HUES6 (cell line): ENCODE results near the gene POLR3GL.
"Not testable (repeated sequence)": the region's sequence is repeated elsewhere in the genome, so short reads cannot be mapped to it uniquely, and the experiment has no call there.

Source experiments
- H3K27ac ChIP-seq: 2 replicates; pipeline ENCODE4 v1.7.0; 2013; ENCODE audit warnings: low read depth, mild to moderate bottlenecking, low read length, inconsistent platforms
- H3K27me3 ChIP-seq: 2 replicates; pipeline ENCODE4 v1.6.1; 2013; ENCODE audit warnings: low read length; ENCODE audit not compliant: control insufficient read depth, insufficient read depth
- H3K36me3 ChIP-seq: 2 replicates; pipeline ENCODE4 v1.6.1; 2013; ENCODE audit warnings: low read length; ENCODE audit not compliant: control insufficient read depth, insufficient read depth
- H3K4me1 ChIP-seq: 2 replicates; pipeline ENCODE4 v1.6.1; 2013; ENCODE audit warnings: low read length; ENCODE audit not compliant: control insufficient read depth, insufficient read depth
- H3K4me3 ChIP-seq: 2 replicates; pipeline ENCODE4 v1.5.1; 2013; ENCODE audit warnings: low read depth, low read length
- H3K9ac ChIP-seq: one replicate; pipeline ENCODE4 v1.6.1; 2013; ENCODE audit warnings: mild to moderate bottlenecking, low read length
- H3K9me3 ChIP-seq: 2 replicates; pipeline ENCODE4 v1.6.1; 2013; ENCODE audit warnings: low read depth, low read length; ENCODE audit not compliant: control insufficient read depth, insufficient read depth

POLR3GL gene, protein sequence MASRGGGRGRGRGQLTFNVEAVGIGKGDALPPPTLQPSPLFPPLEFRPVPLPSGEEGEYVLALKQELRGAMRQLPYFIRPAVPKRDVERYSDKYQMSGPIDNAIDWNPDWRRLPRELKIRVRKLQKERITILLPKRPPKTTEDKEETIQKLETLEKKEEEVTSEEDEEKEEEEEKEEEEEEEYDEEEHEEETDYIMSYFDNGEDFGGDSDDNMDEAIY

GRCh38 chr1:145964328-145965118 lies at the start of gene POLR3GL, which contains the start of gene ANKRD34A:
TSS of gene POLR3GL (plus strand) at chr1:145964690. CDS start at chr1:145974866, 10,176 bp downstream.
TSS of gene ANKRD34A (minus strand) at chr1:145964575. CDS start at chr1:145961759, 2,816 bp downstream.
- Histone ChIP-seq H3K4me1 (peaks cover 26% of the 10 kb centered on the region), H3K27ac (no peak within 1 kb of the TSS), H3K4me3 (peak within 1 kb of the TSS; percentile 61), H3K36me3 (no peaks in the 10 kb centered on the region), H3K9me3 (0 out of 2 replicates have a peak, but pooled peaks cover 2% of the 10 kb centered on the region), H3K9ac (peak within 1 kb of the TSS; percentile 14), H3K27me3 (peaks cover 44% of the 10 kb centered on the region)

DNA sequence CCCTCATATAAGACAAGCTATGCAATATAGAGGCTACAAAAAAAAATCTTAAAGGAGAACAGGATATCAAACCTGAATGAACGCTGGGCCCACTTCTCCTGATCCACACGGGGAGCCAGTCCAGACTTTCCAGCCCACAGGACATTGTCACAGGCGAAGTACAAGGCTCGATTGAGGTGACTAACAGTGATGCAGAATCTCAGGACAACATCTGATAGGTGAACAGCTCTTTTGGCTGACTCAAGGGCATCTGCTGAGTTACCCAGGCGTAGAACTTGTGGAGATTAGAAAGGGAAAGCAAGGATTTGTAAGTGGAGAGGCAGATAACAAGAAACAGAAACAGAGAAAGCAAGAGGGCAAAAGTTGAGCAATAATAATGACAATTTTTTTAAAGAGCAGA lies 47.7 kb upstream of the POLR3GL start:
- Histone ChIP-seq H3K4me1 (peaks cover 7% of the 10 kb centered on the region), H3K27me3 (no peaks in the 10 kb centered on the region), H3K9me3 (no peaks in the 10 kb centered on the region), H3K9ac (no peak overlapping the region), H3K4me3 (no peak overlapping the region), H3K36me3 (peaks cover 10% of the 10 kb centered on the region; the same call in 1 of the 2 replicates), H3K27ac (no peak overlapping the region)

GRCh38 chr1:145917595-145917994 lies 46.9 kb upstream of the POLR3GL start:
- Histone ChIP-seq H3K36me3 (peaks cover 7% of the 10 kb centered on the region), H3K27ac (no peak overlapping the region), H3K9me3 (no peaks in the 10 kb centered on the region), H3K27me3 (no peaks in the 10 kb centered on the region), H3K4me1 (peaks cover 7% of the 10 kb centered on the region), H3K4me3 (peak overlapping the region; percentile 84), H3K9ac (peak overlapping the region; percentile 80)

DNA sequence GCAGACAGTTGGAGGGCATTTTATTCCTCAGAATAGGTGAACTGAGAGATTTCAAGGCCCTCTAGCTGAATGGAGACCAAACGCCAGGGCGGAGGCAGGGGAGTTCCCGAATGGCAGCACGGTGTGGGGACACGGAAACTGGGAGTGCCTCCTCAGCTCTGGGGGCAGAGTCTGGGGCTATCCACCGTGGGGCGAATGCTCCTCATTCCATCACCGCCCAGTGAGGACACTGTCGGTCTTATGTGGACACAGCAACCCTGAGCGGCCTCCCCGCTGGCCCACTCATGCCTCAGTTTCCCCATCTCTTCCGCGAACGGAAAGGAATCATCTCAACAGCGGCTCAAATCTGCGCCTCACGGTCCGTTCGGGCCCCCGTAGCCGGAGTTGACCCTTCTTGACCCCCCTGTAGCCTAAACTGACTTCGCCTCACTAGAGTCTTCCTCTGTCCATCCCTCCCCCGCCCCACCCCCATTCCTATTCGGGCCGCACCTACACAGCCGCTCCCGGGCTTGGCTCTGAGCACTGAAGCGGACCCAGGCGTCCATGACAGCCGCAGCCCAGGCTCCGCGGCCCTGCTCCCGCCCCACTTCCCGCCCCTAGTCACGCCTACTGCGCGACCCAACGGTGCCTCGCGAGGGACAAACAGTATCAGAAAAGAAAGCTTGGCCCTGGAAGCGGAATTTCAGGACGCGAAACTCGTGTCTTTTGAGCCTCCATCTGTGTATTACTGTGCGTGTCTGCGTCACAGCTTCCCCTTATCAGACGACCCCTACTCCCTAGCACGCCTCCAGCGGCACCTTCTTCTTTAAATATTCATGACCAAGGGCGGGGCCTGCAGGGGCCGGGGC lies 46.1 kb upstream of the POLR3GL start, which contains the start of gene PEX11B:
Gene PEX11B (minus strand): TSS at position 574 of the 848 bp plus-strand sequence. CDS start 29 bp downstream, at position 545.
- no peaks in the 10 kb centered on the region for H3K27me3 ChIP-seq
- peak within 1 kb of the TSS; percentile 84 for H3K4me3 ChIP-seq
- peaks cover 14% of the 10 kb centered on the region for H3K36me3 ChIP-seq
- peaks cover 7% of the 10 kb centered on the region for H3K4me1 ChIP-seq
- peak within 1 kb of the TSS; percentile 80 for H3K9ac ChIP-seq
- no peak within 1 kb of the TSS for H3K27ac ChIP-seq
- no peaks in the 10 kb centered on the region for H3K9me3 ChIP-seq

DNA sequence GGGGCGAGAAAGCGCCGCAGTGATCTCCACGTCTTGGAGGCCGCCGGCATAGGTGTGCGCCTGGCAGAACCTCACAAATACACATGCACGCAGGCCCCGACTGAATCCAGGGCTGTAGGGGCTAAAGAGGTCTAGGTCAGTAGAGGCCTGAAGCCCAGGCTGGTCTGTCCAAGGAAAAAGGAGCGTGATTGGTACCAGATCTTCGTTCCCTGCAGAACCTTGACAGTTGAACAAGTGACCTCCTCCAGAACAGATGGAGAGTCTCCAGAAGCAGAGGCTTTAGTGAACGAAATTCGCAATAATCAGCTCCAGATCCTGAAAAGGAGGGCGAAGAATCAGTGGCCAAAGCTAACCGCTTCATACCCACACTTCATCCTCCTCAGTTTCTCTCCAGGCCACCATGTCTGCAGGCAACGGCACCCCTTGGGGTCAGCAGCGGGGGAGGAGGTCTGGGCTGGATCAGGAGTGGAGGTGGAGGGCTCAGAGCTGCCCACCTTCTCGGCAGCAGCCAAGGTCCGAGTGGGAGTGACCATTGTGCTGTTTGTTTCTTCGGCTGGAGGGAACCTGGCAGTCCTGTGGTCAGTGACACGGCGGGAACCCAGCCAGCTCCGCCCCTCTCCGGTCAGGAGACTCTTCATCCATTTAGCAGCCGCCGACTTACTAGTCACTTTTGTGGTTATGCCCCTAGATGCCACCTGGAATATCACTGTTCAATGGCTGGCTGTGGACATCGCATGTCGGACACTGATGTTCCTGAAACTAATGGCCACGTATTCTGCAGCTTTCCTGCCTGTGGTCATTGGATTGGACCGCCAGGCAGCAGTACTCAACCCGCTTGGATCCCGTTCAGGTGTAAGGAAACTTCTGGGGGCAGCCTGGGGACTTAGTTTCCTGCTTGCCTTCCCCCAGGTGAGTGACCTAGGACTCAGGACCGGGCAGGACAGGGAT lies 45.2 kb upstream of the POLR3GL start:
- no peak overlapping the region for H3K27ac ChIP-seq

GRCh38 chr1:145920297-145920696 lies 44.2 kb upstream of the POLR3GL start:
- not testable (repeated sequence) for H3K4me1 ChIP-seq, H3K9ac ChIP-seq, H3K27ac ChIP-seq, H3K4me3 ChIP-seq, H3K27me3 ChIP-seq, H3K9me3 ChIP-seq
- H3K36me3 ChIP-seq, result peaks cover 22% of the 10 kb centered on the region

More for the DNA sequence above, 45.2 kb upstream of the POLR3GL start:
- peak overlapping the region; percentile 80 for H3K9ac ChIP-seq
- peaks cover 21% of the 10 kb centered on the region for H3K36me3 ChIP-seq
- H3K4me1 ChIP-seq, result peaks cover 7% of the 10 kb centered on the region
- peak overlapping the region; percentile 84 for H3K4me3 ChIP-seq
- H3K9me3 ChIP-seq, result no peaks in the 10 kb centered on the region
- no peaks in the 10 kb centered on the region for H3K27me3 ChIP-seq

DNA sequence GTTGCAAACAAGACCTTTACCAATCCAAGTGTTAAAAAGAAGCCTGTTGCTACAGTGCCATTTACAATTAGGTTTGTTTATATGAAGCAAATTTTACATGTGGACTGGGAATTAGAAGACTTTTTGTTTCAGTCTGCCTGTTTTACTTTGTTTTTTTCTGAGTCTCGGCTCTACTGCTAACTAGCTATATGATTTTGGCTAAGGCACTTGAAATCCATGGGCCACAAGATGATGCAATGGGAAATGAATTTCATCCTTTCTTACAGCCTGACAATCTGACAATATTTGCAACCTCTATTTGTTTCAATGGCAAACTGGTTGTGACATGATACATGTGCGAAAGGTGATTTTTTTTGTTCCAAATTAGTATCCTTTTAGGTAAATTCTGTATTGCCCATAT lies 42.2 kb upstream of the POLR3GL start:
- peaks cover 7% of the 10 kb centered on the region for H3K4me1 ChIP-seq
- H3K9ac ChIP-seq, result no peak overlapping the region
- H3K9me3 ChIP-seq, result no peaks in the 10 kb centered on the region
- H3K36me3 ChIP-seq, result peaks cover 35% of the 10 kb centered on the region
- H3K4me3 ChIP-seq, result no peak overlapping the region
- H3K27ac ChIP-seq, result no peak overlapping the region
- no peaks in the 10 kb centered on the region for H3K27me3 ChIP-seq

DNA sequence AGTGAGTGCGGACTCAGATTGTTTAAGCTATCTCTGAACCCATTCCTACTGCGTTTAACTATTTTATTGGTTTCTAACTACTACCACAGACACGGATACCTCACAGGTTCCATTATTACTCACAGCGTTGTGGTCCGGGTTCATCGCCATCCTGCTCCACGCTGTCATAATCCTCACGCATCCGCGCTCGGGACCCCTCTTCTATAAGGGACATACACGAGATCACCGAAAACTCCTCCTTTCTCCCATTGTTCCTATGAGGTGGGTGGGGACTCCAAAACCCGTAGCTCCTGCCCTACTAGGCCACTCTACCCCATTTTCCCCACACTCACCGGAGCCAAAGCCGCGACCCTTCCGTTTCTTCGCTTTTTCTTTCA lies 37.8 kb upstream of the POLR3GL start:
- Histone ChIP-seq H3K9me3 (no peaks in the 10 kb centered on the region), H3K4me3 (peak overlapping the region; percentile 89), H3K9ac (peak overlapping the region; percentile 91), H3K27ac (peak overlapping the region; percentile 96; the same call in 1 of the 2 replicates), H3K27me3 (no peaks in the 10 kb centered on the region), H3K4me1 (0 out of 2 replicates have a peak, but pooled peaks cover 5% of the 10 kb centered on the region), H3K36me3 (peaks cover 32% of the 10 kb centered on the region)

GRCh38 chr1:145927063-145927886 lies 37.2 kb upstream of the POLR3GL start, which contains the start of gene RBM8A:
TSS of gene RBM8A (minus strand) at chr1:145927484. CDS start at chr1:145927426, 58 bp downstream.
- Histone ChIP-seq H3K4me1 (0 out of 2 replicates have a peak, but pooled peaks cover 5% of the 10 kb centered on the region), H3K27me3 (no peaks in the 10 kb centered on the region), H3K9me3 (no peaks in the 10 kb centered on the region), H3K36me3 (peaks cover 31% of the 10 kb centered on the region), H3K27ac (peak within 1 kb of the TSS; percentile 96), H3K4me3 (peak within 1 kb of the TSS; percentile 89), H3K9ac (peak within 1 kb of the TSS; percentile 91)
